Fibroblast of the aortic adventitia (primary cell): ENCODE data around the gene PRKG1. TPM values are rescaled to one million over a fixed set of nuclear protein-coding genes. Genes with fewer than 3 reads are reported as not detected.

ENCODE experiments used
- DNase-seq: peaks from one replicate; pipeline ENCODE4 v3.0.0-alpha.2; 2010; ENCODE audit warnings: low read depth
- H3K4me3 ChIP-seq: 2 replicates; pipeline ENCODE4 v1.5.1; 2011; ENCODE audit warnings: low read depth, mild to moderate bottlenecking, control low read depth, low read length, moderate library complexity
- total RNA-seq: library from RNA; depleted of rRNA; stranded (reverse); fragments of >200 nt; gene quantifications from 2 replicates; pipeline ENCODE4 v1.2.3, GENCODE V29; 2012; ENCODE audit warnings: low replicate concordance
- TF ChIP-seq, protein P1 (sequence below): IDR thresholded peaks from 2 replicates; pipeline ENCODE4 v1.5.1; 2011; ENCODE audit warnings: mild to moderate bottlenecking, low read length, control low read depth, inconsistent platforms; ENCODE audit not compliant: insufficient read depth

PRKG1 gene
- total RNA-seq, 1 donor, result 45.6 TPM

DNA sequence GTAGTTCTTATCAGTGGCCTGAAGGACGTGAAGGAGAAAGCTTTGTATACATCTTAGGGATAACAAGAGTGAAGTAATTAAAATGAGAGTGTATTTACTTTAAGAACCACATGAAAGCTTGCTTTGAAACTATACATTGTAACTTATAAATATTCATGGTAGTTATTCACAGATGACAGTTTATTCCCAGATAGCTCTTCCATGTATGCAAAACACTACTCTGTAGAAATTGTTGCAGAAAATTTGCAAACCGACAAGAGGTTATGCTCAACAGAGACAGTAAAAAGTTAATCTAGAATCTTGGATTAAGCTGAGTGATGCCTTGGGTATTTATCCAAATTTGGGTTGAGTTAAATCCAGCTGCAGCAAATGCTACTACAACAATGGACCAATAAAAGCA lies 301.5 kb downstream of the PRKG1 start:
- H3K4me3 ChIP-seq, result no peak overlapping the region
- TF ChIP-seq, protein P1, sequence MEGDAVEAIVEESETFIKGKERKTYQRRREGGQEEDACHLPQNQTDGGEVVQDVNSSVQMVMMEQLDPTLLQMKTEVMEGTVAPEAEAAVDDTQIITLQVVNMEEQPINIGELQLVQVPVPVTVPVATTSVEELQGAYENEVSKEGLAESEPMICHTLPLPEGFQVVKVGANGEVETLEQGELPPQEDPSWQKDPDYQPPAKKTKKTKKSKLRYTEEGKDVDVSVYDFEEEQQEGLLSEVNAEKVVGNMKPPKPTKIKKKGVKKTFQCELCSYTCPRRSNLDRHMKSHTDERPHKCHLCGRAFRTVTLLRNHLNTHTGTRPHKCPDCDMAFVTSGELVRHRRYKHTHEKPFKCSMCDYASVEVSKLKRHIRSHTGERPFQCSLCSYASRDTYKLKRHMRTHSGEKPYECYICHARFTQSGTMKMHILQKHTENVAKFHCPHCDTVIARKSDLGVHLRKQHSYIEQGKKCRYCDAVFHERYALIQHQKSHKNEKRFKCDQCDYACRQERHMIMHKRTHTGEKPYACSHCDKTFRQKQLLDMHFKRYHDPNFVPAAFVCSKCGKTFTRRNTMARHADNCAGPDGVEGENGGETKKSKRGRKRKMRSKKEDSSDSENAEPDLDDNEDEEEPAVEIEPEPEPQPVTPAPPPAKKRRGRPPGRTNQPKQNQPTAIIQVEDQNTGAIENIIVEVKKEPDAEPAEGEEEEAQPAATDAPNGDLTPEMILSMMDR, result no peak
- no peak for DNase-seq

- DNase-seq, result no peak
- TF ChIP-seq, protein P1, result no peak
- H3K4me3 ChIP-seq, result no peak overlapping the region
These were observed 303.0 kb downstream of the PRKG1 start for GRCh38 chr10:51377070-51377931.

- DNase-seq, result peak; percentile 30
- no peak overlapping the region for H3K4me3 ChIP-seq
- TF ChIP-seq, protein P1, result no peak
These were observed 303.8 kb downstream of the PRKG1 start for GRCh38 chr10:51377932-51378599.

- H3K4me3 ChIP-seq, result no peak overlapping the region
- TF ChIP-seq, protein P1, result no peak
- DNase-seq, result no peak
These were observed 307.9 kb downstream of the PRKG1 start for GRCh38 chr10:51382181-51382580.

- TF ChIP-seq, protein P1, result no peak
- DNase-seq, result no peak
- no peak overlapping the region for H3K4me3 ChIP-seq
These were observed 310.7 kb downstream of the PRKG1 start for GRCh38 chr10:51384971-51385370.

- TF ChIP-seq, protein P1, result no peak
- DNase-seq, result peak; percentile 81
These were observed 312.1 kb downstream of the PRKG1 start for GRCh38 chr10:51386248-51386885.

More at GRCh38 chr10:51386248-51386885, 312.1 kb downstream of the PRKG1 start:
- H3K4me3 ChIP-seq, result no peak overlapping the region
